ENCODE data around the gene TP53TG5.
A peak's percentile ranks its signal among the peaks of the same experiment; 100 is the strongest.

- TF ChIP-seq, protein P1, sequence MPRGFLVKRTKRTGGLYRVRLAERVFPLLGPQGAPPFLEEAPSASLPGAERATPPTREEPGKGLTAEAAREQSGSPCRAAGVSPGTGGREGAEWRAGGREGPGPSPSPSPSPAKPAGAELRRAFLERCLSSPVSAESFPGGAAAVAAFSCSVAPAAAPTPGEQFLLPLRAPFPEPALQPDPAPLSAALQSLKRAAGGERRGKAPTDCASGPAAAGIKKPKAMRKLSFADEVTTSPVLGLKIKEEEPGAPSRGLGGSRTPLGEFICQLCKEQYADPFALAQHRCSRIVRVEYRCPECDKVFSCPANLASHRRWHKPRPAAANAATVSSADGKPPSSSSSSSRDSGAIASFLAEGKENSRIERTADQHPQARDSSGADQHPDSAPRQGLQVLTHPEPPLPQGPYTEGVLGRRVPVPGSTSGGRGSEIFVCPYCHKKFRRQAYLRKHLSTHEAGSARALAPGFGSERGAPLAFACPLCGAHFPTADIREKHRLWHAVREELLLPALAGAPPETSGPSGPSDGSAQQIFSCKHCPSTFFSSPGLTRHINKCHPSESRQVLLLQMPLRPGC (tag by site-specific recombination; IDR thresholded peaks at IDR 0.05), result 0 out of 2 replicates have a peak, but pooled peaks have one; percentile 11
- no peak for TF ChIP-seq ZNF138 (tag by site-specific recombination; IDR thresholded peaks at IDR 0.05; ENCODE audit: borderline replicate concordance)
These were observed 30.0 kb downstream of the TP53TG5 start, which contains the start of gene SDC4 for GRCh38 chr20:45347936-45348778.

All from HEK293 (cell line).